BJ (cell line): ENCODE data around the gene CAPNS2. TPM values are rescaled to one million over a fixed set of nuclear protein-coding genes. Genes with fewer than 3 reads are reported as not detected.

ENCODE experiments used
- CTCF ChIA-PET: fragments of 350-600 bp; formaldehyde crosslinking; extraction: SDS; loops from one replicate; lab custom pipeline; 2021; ENCODE audit warnings: antibody characterized with exemption, inconsistent platforms; lab: Yijun Ruan, JAX
- POLR2A ChIA-PET: fragments of 300-600 bp; sonication (Branson Sonifier 250); formaldehyde crosslinking; extraction: SDS; loops from one replicate; lab custom pipeline; 2021; ENCODE audit warnings: antibody characterized with exemption; lab: Charles Lee
- DNase-seq: peaks from one replicate; pipeline ENCODE4 v3.0.0-alpha.2; 2011; ENCODE audit warnings: low read depth
- H3K27me3 ChIP-seq: 2 replicates; pipeline ENCODE4 v1.6.0; 2011; ENCODE audit warnings: low read length; ENCODE audit not compliant: control insufficient read depth, insufficient read depth
- H3K36me3 ChIP-seq: 2 replicates; pipeline ENCODE4 v1.5.1; 2011; ENCODE audit warnings: low read length; ENCODE audit not compliant: control insufficient read depth, insufficient read depth
- H3K4me3 ChIP-seq: 2 replicates; pipeline ENCODE4 v1.5.1; 2011; ENCODE audit warnings: low read depth, mild to moderate bottlenecking, control low read depth, low read length
- CTCF ChIP-seq: IDR thresholded peaks from 2 replicates; pipeline ENCODE4 v1.5.1; 2011; ENCODE audit warnings: low read depth, mild to moderate bottlenecking, control low read depth, inconsistent platforms, low read length, moderate library complexity; ENCODE audit not compliant: insufficient read depth
- polyA plus RNA-seq: library from polyadenylated mRNA; depleted of rRNA; stranded (reverse); fragments of >200 nt; gene quantifications from 2 replicates; pipeline ENCODE4 v1.2.3, GENCODE V29; 2011

CAPNS2 gene
- polyA plus RNA-seq, 1 experiment = not detected

- TF ChIP-seq CTCF = no peak
- no peaks in the 10 kb centered on the region for H3K27me3 ChIP-seq
- CTCF ChIA-PET = interaction anchor here (1.1 kb wide), 1 partner anchor 172 kb away, joined by 3 read pairs; no protein-coding TSS in a partner anchor
- no peaks in the 10 kb centered on the region for H3K36me3 ChIP-seq
- POLR2A ChIA-PET = no interaction called here
- no peak overlapping the region for H3K4me3 ChIP-seq
- no peak for DNase-seq
Observed at GRCh38 chr16:55530316-55530856, 36.1 kb upstream of the CAPNS2 start.

DNA sequence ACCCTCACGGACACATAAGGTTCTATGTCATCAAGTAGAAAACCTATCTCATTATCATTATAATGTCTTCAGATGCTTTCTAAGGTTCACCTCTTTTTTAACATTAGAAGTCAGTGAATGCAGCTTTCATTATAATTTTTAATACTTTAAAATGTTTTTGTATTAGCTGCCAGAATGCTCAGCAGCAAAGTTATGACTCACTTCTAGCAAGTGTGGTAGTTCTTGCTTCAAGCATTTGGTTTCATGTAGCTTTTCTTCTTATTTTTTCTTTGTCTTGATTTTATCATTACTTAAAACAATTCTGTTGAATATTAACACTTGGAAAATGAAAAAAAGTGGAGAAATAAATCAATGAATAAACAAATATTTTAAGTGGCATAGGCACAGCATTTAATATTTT, 34.3 kb upstream of the CAPNS2 start:
- Histone ChIP-seq H3K36me3 (no peaks in the 10 kb centered on the region), H3K4me3 (no peak overlapping the region), H3K27me3 (no peaks in the 10 kb centered on the region)
- ChIA-PET CTCF (interaction anchor here (0.6 to 1.8 kb wide), 3 partner anchors 18 to 67 kb away, joined by 3 to 9 read pairs (median 6); no protein-coding TSS in a partner anchor), POLR2A (interaction anchor here (0.7 kb wide), 1 partner anchor 23 kb away, joined by 3 read pairs; no protein-coding TSS in a partner anchor)
- no peak for DNase-seq
- no peak for TF ChIP-seq CTCF

GRCh38 chr16:55534756-55535155, 31.7 kb upstream of the CAPNS2 start:
- no peak for DNase-seq
- Histone ChIP-seq H3K4me3 (no peak overlapping the region), H3K36me3 (no peaks in the 10 kb centered on the region; the same call in 1 of the 2 replicates), H3K27me3 (no peaks in the 10 kb centered on the region)
- CTCF ChIA-PET = interaction anchor here (1.8 to 6.3 kb wide), 2 partner anchors 9 to 69 kb away, joined by 4 to 56 read pairs; no protein-coding TSS in a partner anchor
- TF ChIP-seq CTCF = no peak
- POLR2A ChIA-PET = no interaction called here

DNA sequence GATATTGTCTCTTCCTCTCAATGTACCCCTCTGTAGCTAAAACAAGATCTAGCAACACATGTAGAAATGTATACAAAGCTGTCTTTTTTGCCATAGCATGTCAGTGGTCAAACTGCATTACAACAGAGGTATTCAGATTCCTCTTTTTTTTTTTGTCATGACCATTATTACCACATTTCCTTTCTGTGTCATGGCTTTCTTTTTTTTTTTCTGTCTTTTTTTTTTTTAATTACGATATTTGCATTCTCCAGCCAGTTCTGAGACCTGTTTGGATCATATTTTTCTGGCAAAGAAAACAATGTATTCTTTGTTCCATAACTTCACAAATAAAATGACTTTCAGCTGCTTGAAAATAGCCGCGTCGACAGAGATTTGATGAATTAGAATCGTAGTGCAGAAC, 27.4 kb upstream of the CAPNS2 start:
- no peak for DNase-seq
- no peaks in the 10 kb centered on the region; the same call in 1 of the 2 replicates for H3K36me3 ChIP-seq
- TF ChIP-seq CTCF = no peak
- H3K27me3 ChIP-seq = no peaks in the 10 kb centered on the region
- ChIA-PET CTCF (interaction anchor here (0.7 to 6.3 kb wide), 4 partner anchors 15 to 87 kb away, joined by 3 to 56 read pairs (median 4); no protein-coding TSS in a partner anchor), POLR2A (no interaction called here)
- no peak overlapping the region for H3K4me3 ChIP-seq

- H3K27me3 ChIP-seq = no peaks in the 10 kb centered on the region
- no peaks in the 10 kb centered on the region; the same call in 1 of the 2 replicates for H3K36me3 ChIP-seq
- ChIA-PET POLR2A (no interaction called here), CTCF (interaction anchor here (0.9 to 6.3 kb wide), 3 partner anchors 40 to 164 kb away, joined by 3 to 56 read pairs (median 3); no protein-coding TSS in a partner anchor)
- no peak for DNase-seq
- TF ChIP-seq CTCF = no peak
- no peak overlapping the region for H3K4me3 ChIP-seq
Observed at GRCh38 chr16:55539488-55539887, 27.0 kb upstream of the CAPNS2 start.
